Body of pancreas (tissue), 4 donors: ENCODE results near the gene PRDM8. TPM values are rescaled to one million over a fixed set of nuclear protein-coding genes. Genes with fewer than 3 reads are reported as not detected.

ENCODE experiments used
- ATAC-seq: fragments of 150-250 bp; one replicate; pipeline ENCODE4 v1.9.1; 2016
- DNase-seq, 4 donors: peaks; one replicate each; pipeline ENCODE4 v3.0.0-alpha.2; 2019
- H3K27ac ChIP-seq, 4 donors: fragments of 200-600 bp; sonication (generic); 1 replicate in 3 of 4; 2 replicates in 1 of 4; pipeline versions ENCODE4 v1.5.1 to v1.6.1; 2016 to 2019; ENCODE audit warnings: mild to moderate bottlenecking in 1 of 4, mixed read lengths in 1 of 4, moderate library complexity in 1 of 4
- H3K27me3 ChIP-seq, 2 donors: fragments of 200-600 bp; sonication (generic); one replicate each; pipeline ENCODE4 v1.6.0; 2016; ENCODE audit warnings: mild to moderate bottlenecking in 1 of 2
- H3K36me3 ChIP-seq, 2 donors: fragments of 200-600 bp; sonication (generic); replicated peaks in 1 of 2; 2 replicates each; pipeline ENCODE4 v1.5.1; 2016; ENCODE audit warnings: low read depth in 2 of 2; ENCODE audit not compliant: insufficient read depth in 1 of 2
- H3K4me1 ChIP-seq: fragments of 200-600 bp; sonication (generic); one replicate; pipeline ENCODE4 v1.6.0; 2016
- H3K4me3 ChIP-seq, 2 donors: fragments of 200-600 bp; sonication (generic); 1 replicate in 1 of 2; 2 replicates in 1 of 2; pipeline ENCODE4 v1.5.1; 2016 to 2019
- H3K9me3 ChIP-seq, 3 donors: fragments of 200-600 bp; sonication (generic); 1 replicate in 2 of 3; 2 replicates in 1 of 3; pipeline ENCODE4 v1.5.1; 2016
- POLR2A ChIP-seq, 3 donors: fragments of 450-650 bp; IDR thresholded peaks; one replicate each; pipeline ENCODE4 v1.6.1; 2016; ENCODE audit warnings: antibody characterized with exemption in 3 of 3, mild to moderate bottlenecking in 2 of 3
- WGBS, 2 donors: methylation state at CpG; one replicate each; pipeline ENCODE4 v1.1.5; 2017; 5-methylcytosine and 5-hydroxymethylcytosine counted together
- intact Hi-C: fragments of 100-400 bp; cut with DNase I; formaldehyde crosslinking; loops from one replicate; pipeline ENCODE4 v1.15.1; 2023
- total RNA-seq, 2 donors: library from RNA; depleted of rRNA; stranded (reverse); fragments of >200 nt; gene quantifications; one replicate each; pipeline ENCODE4 v1.1.0, GENCODE V29; 2016
- TF ChIP-seq, protein P1 (sequence below), 7 experiments: fragments of 450-650 bp in 4 of 7; fragments of 200-600 bp in 3 of 7; sonication (generic) in 3 of 7; IDR thresholded peaks; one replicate each; pipeline ENCODE4 v1.5.1; 2016 to 2019; ENCODE audit warnings: antibody characterized with exemption in 7 of 7

Gene PRDM8
- total RNA-seq, result 1 to 10 TPM; 2.6 to 5.9 TPM

DNA sequence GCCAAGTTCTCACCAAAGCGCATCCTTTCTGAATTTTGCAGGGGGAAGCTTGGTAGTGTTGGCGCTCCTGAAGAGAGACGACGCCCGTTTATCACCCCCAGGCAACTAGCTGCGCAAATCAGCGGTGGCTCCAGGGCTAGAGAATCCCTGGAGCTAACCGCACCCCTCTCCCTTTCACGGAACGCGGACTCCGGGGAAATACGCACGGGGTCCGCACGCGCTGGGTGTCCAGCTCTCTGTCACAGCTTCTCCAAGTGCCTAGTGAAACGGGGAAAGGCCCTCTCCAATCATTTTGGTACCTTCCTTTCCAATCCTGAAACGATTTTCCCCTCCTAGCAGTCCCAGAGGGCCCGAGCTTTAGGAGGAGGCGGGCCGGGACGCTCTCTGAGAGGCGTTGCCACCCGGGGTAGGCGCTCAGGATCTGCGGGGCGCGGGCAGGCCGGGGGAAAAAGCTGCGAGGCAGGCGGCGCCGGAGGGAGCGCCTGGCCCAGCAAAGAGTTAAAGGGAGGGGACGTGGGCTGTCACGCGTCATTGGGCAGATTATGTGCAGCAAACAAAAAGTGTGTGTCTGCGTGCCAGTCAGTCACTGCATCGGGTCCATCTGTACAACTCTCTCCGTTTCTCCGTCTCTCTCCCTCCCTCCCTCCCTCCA lies at the start of gene PRDM8:
TSS of gene PRDM8 (plus strand) at position 582 of the 652 bp plus-strand sequence. CDS start 2,578 bp downstream, outside the sequence.
- intact Hi-C loops, result no loop called here
- whole genome bisulfite sequencing, 2 donors, result 7 to 15% methylated on average over 26 to 42 of the region's 42 CpGs
- no peak for ATAC-seq
- TF ChIP-seq, protein P1, sequence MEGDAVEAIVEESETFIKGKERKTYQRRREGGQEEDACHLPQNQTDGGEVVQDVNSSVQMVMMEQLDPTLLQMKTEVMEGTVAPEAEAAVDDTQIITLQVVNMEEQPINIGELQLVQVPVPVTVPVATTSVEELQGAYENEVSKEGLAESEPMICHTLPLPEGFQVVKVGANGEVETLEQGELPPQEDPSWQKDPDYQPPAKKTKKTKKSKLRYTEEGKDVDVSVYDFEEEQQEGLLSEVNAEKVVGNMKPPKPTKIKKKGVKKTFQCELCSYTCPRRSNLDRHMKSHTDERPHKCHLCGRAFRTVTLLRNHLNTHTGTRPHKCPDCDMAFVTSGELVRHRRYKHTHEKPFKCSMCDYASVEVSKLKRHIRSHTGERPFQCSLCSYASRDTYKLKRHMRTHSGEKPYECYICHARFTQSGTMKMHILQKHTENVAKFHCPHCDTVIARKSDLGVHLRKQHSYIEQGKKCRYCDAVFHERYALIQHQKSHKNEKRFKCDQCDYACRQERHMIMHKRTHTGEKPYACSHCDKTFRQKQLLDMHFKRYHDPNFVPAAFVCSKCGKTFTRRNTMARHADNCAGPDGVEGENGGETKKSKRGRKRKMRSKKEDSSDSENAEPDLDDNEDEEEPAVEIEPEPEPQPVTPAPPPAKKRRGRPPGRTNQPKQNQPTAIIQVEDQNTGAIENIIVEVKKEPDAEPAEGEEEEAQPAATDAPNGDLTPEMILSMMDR (IDR thresholded peaks at IDR 0.05), result no peak
- TF ChIP-seq POLR2A (IDR thresholded peaks at IDR 0.05), result no peak
- DNase-seq, result no peak
- Histone ChIP-seq H3K9me3 (no peaks in the 10 kb centered on the region), H3K27me3 (peaks cover 0 to 6% of the 10 kb centered on the region in 2 donors), H3K27ac (no peak within 1 kb of the TSS), H3K4me3 (no peak within 1 kb of the TSS), H3K36me3 (no peaks in the 10 kb centered on the region), H3K4me1 (peaks cover 22% of the 10 kb centered on the region)

DNA sequence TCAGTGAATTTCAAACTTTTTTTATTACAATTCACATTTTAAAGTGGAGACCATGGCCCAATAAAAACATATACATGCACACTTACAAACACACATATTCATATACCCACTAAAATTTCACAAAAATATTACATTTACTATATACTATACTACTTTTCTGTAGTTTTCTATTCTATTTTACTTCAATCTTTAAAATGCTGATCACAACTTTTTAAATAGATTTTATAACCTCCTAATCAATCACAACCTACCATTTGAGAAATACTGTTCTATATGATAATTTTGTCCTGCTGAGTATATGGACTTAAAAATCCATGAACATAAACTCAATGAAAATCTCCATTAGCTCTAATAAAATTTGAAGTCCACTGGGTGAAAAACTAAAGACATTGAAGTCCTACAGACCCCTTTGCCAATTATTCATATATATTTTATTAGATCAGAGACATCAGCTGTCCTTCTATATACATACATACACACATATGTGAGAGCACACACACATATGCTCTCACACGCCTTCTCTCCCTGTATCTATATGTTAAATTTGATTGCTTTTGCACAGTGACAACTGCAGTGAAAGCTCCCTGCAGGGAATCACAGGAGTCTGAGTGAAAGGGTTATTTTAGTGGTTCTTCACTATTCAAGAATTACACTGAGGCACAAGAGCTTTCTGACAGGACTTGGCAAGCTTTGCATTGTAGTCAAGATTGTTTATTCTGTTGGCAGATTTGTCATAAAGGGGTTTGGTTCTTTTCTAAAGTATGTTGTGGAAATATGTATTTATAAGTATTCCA lies 46.7 kb upstream of the PRDM8 start:
- H3K4me3 ChIP-seq, result no peak overlapping the region
- no peak for ATAC-seq
- H3K4me1 ChIP-seq, result no peaks in the 10 kb centered on the region
- WGBS, 2 donors, result 57 to 75% methylated on average over 1 of the region's 1 CpG
- H3K27ac ChIP-seq, result no peak overlapping the region
- H3K9me3 ChIP-seq, result no peaks in the 10 kb centered on the region
- no peaks in the 10 kb centered on the region for H3K36me3 ChIP-seq
- H3K27me3 ChIP-seq, result peaks cover 0 to 4% of the 10 kb centered on the region in 2 donors
- TF ChIP-seq, protein P1 (IDR thresholded peaks at IDR 0.05), result no peak
- no peak for TF ChIP-seq POLR2A (IDR thresholded peaks at IDR 0.05)
- intact Hi-C loops, result no loop called here
- DNase-seq, result no peak

DNA sequence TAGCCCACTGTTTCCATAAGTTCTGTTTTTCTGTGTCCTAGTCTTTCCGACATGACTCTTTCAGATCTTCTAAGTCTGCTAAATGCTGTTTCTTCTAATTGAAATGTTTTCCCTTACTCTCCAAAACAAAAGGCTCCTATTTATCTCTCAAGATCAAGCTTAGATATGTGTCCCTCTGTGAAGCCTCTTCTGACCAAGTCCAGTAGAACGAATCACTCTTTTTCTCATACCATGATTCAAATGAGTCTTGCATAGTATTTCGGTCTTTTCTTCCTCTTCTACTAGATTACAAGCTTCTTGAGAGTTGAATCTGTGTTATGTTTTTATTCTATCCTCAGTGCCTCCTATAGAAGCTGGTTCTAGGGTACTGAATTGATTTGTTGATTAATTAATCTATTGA lies 45.3 kb upstream of the PRDM8 start:
- ATAC-seq (no peak), DNase-seq (no peak)
- WGBS, 2 donors, result 68 to 71% methylated on average over 3 of the region's 3 CpGs
- intact Hi-C loops, result no loop called here
- no peak overlapping the region for H3K4me3 ChIP-seq
- H3K27me3 ChIP-seq, result peaks cover 0 to 4% of the 10 kb centered on the region in 2 donors
- no peak overlapping the region for H3K27ac ChIP-seq
- H3K9me3 ChIP-seq, result no peaks in the 10 kb centered on the region
- H3K36me3 ChIP-seq, result no peaks in the 10 kb centered on the region
- no peak for TF ChIP-seq POLR2A (IDR thresholded peaks at IDR 0.05)
- TF ChIP-seq, protein P1 (IDR thresholded peaks at IDR 0.05), result no peak
- H3K4me1 ChIP-seq, result no peaks in the 10 kb centered on the region

DNA sequence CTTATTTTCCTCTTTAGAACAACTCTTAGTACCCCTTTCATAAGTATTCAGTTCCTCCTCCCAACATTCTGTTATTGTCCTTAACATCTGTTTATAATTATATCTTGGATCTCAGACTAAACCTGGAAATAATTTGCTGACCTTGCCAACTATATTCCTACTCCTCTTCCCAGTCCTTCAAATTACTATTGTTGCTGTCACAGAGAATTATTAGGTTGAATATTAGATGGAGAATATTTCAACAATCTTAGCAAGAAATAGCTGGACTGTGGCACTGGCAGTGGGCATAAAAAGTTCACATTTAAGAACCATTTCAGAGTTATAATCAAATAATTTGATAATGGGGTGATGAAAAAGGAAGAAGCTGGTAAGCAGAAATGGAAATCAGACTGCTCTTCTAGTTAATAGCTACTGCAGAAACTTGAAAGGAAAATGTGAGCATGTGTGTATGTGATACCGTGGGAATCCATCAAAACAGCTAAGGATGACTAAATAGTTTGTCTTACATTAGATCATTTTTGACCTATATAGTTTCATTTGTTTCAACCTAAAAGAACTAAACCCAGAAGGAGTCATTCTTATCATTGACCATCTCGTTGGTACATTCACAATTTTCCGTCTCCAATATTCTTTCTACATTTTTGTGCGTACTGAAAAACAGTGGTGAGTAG lies 43.3 kb upstream of the PRDM8 start:
- no peak for DNase-seq
- intact Hi-C loops, result no loop called here
- WGBS, 2 donors, result 70 to 71% methylated on average over 4 of the region's 4 CpGs
- ATAC-seq, result no peak
- Histone ChIP-seq H3K9me3 (no peaks in the 10 kb centered on the region), H3K4me3 (no peak overlapping the region), H3K27me3 (peaks cover 0 to 4% of the 10 kb centered on the region in 2 donors), H3K4me1 (no peaks in the 10 kb centered on the region), H3K27ac (no peak overlapping the region), H3K36me3 (no peaks in the 10 kb centered on the region)
- TF ChIP-seq, protein P1 (IDR thresholded peaks at IDR 0.05), result no peak
- TF ChIP-seq POLR2A (IDR thresholded peaks at IDR 0.05), result no peak
